Hematopoietic multipotent progenitor cell treated with erythropoietin and hydrocortisone succinate and interleukin-3 and kit ligand, for 17 days (in vitro differentiated cells): Measurements from ENCODE around the gene AKAP10.
"Not testable (repeated sequence)": the region's sequence is repeated elsewhere in the genome, so short reads cannot be mapped to it uniquely, and the experiment has no call there.

Experiments used
- DNase-seq: peaks from one replicate; pipeline ENCODE4 v3.0.0-alpha.2; 2015; ENCODE audit warnings: low spot score

The AKAP10 gene

GRCh38 chr17:19977293-19978208, at the start of gene AKAP10:
Gene AKAP10 (minus strand): TSS chr17:19977828. CDS start chr17:19977679, 149 bp downstream.
- peak; percentile 88 for DNase-seq

- DNase-seq, result peak; percentile 38
These were observed 49.3 kb upstream of the AKAP10 start for GRCh38 chr17:20026960-20027359.

- DNase-seq, result no peak
These were observed 45.1 kb upstream of the AKAP10 start for GRCh38 chr17:20022701-20023100.

GRCh38 chr17:20016475-20016992, 38.9 kb upstream of the AKAP10 start:
- not testable (repeated sequence) for DNase-seq

GRCh38 chr17:20012017-20012536, 34.4 kb upstream of the AKAP10 start:
- DNase-seq, result peak; percentile 63

- peak; percentile 73 for DNase-seq
These were observed 33.3 kb upstream of the AKAP10 start for GRCh38 chr17:20010936-20011335.

- DNase-seq, result peak; percentile 91
These were observed 32.7 kb upstream of the AKAP10 start for GRCh38 chr17:20010099-20010863.

- peak; percentile 91 for DNase-seq
These were observed 31.9 kb upstream of the AKAP10 start, which contains the start of gene SPECC1 for GRCh38 chr17:20009302-20010098. Gene SPECC1 (plus strand): TSS chr17:20009359. CDS start chr17:20096652, 87,293 bp downstream.

GRCh38 chr17:20009052-20009301, 31.3 kb upstream of the AKAP10 start:
- no peak for DNase-seq

GRCh38 chr17:20008242-20009051, 30.8 kb upstream of the AKAP10 start:
- no peak for DNase-seq

GRCh38 chr17:19996502-19996901, 18.9 kb upstream of the AKAP10 start:
- no peak for DNase-seq

- DNase-seq, result no peak
These were observed 18.5 kb upstream of the AKAP10 start for GRCh38 chr17:19996086-19996485.

GRCh38 chr17:19992803-19993713, 15.4 kb upstream of the AKAP10 start:
- DNase-seq, result peak; percentile 92

GRCh38 chr17:19991252-19991885, 13.7 kb upstream of the AKAP10 start:
- no peak for DNase-seq

GRCh38 chr17:19987897-19988296, 10.3 kb upstream of the AKAP10 start:
- DNase-seq, result no peak

GRCh38 chr17:19986941-19987861, 9.6 kb upstream of the AKAP10 start:
- no peak for DNase-seq

- no peak for DNase-seq
These were observed 2.5 kb upstream of the AKAP10 start for GRCh38 chr17:19979917-19980770.
